SK-N-SH treated with all-trans-retinoic acid at 6 μM for 48 hours (cell line): ENCODE measurements around the gene NME7.
"Not testable (repeated sequence)": the region's sequence is repeated elsewhere in the genome, so short reads cannot be mapped to it uniquely, and the experiment has no call there.

ENCODE experiments used
- ATAC-seq: fragments of 200-7000 bp; cut with Tn5 transposase; 3 replicates; pipeline ENCODE4 v1.9.1; 2020; ENCODE audit warnings: mild to moderate bottlenecking, moderate library complexity
- ARNTL ChIP-seq: fragments of 450-650 bp; formaldehyde crosslinking; IDR thresholded peaks from 2 replicates; pipeline ENCODE4 v1.5.0; 2020; ENCODE audit warnings: low read depth, mild to moderate bottlenecking, moderate library complexity, borderline replicate concordance
- BACH2 ChIP-seq: fragments of 250-450 bp; sonication (Bioruptor Pico); IDR thresholded peaks from 2 replicates; pipeline ENCODE4 v1.9.0; 2021; ENCODE audit warnings: mild to moderate bottlenecking, borderline replicate concordance
- CSDC2 ChIP-seq: fragments of 250-450 bp; sonication (Bioruptor Pico); IDR thresholded peaks from 2 replicates; pipeline ENCODE4 v1.5.0; 2020; ENCODE audit warnings: mild to moderate bottlenecking, moderate library complexity
- CSRNP3 ChIP-seq: fragments of 250-450 bp; sonication (Bioruptor Pico); IDR thresholded peaks from 2 replicates; pipeline ENCODE4 v1.5.1; 2021; ENCODE audit warnings: mild to moderate bottlenecking, moderate library complexity
- ESRRG ChIP-seq: fragments of 250-450 bp; sonication (Bioruptor Pico); IDR thresholded peaks from 2 replicates; pipeline ENCODE4 v1.6.1; 2021; ENCODE audit warnings: mild to moderate bottlenecking
- ISL1 ChIP-seq: fragments of 250-450 bp; sonication (Bioruptor Pico); IDR thresholded peaks from 2 replicates; pipeline ENCODE4 v2.1.2; 2022; ENCODE audit warnings: mild to moderate bottlenecking, moderate library complexity
- OSR1 ChIP-seq: fragments of 250-450 bp; sonication (Bioruptor Pico); IDR thresholded peaks from 2 replicates; pipeline ENCODE4 v1.8.0; 2022; ENCODE audit warnings: moderate library complexity, mild to moderate bottlenecking, inconsistent platforms
- PATZ1 ChIP-seq: fragments of 250-450 bp; sonication (Bioruptor Pico); IDR thresholded peaks from 2 replicates; pipeline ENCODE4 v1.8.0; 2020; ENCODE audit warnings: mild to moderate bottlenecking, moderate library complexity, borderline replicate concordance
- POU6F1 ChIP-seq: fragments of 250-450 bp; sonication (Bioruptor Pico); IDR thresholded peaks from 2 replicates; pipeline ENCODE4 v1.8.0; 2021; ENCODE audit warnings: low read depth, mild to moderate bottlenecking, moderate library complexity, borderline replicate concordance
- PPARA ChIP-seq: fragments of 250-450 bp; sonication (Bioruptor Pico); IDR thresholded peaks from 2 replicates; pipeline ENCODE4 v1.5.0; 2020; ENCODE audit warnings: mild to moderate bottlenecking, borderline replicate concordance
- RARB ChIP-seq: fragments of 250-450 bp; sonication (Bioruptor Pico); IDR thresholded peaks from 2 replicates; pipeline ENCODE4 v1.8.0; 2021; ENCODE audit warnings: mild to moderate bottlenecking, moderate library complexity
- SNAI2 ChIP-seq: fragments of 250-450 bp; sonication (Bioruptor Pico); IDR thresholded peaks from 2 replicates; pipeline ENCODE4 v1.5.0; 2020; ENCODE audit warnings: mild to moderate bottlenecking, moderate library complexity
- TOX ChIP-seq: fragments of 250-450 bp; sonication (Bioruptor Pico); IDR thresholded peaks from 2 replicates; pipeline ENCODE4 v1.8.0; 2021; ENCODE audit warnings: mild to moderate bottlenecking, moderate library complexity, borderline replicate concordance
- ZC3H10 ChIP-seq: fragments of 250-450 bp; sonication (Bioruptor Pico); IDR thresholded peaks from 2 replicates; pipeline ENCODE4 v1.5.1; 2021; ENCODE audit warnings: mild to moderate bottlenecking, moderate library complexity
- ZFP3 ChIP-seq: fragments of 250-450 bp; sonication (Bioruptor Pico); IDR thresholded peaks from 2 replicates; pipeline ENCODE4 v1.5.0; 2020; ENCODE audit warnings: mild to moderate bottlenecking, moderate library complexity
- ZFP30 ChIP-seq: fragments of 450-650 bp; formaldehyde crosslinking; IDR thresholded peaks from 2 replicates; pipeline ENCODE4 v1.5.0; 2022; ENCODE audit warnings: mild to moderate bottlenecking, moderate library complexity
- ZNF565 ChIP-seq: fragments of 450-650 bp; formaldehyde crosslinking; conservative IDR thresholded peaks from 2 replicates; pipeline ENCODE4 v1.5.0; 2020; ENCODE audit warnings: low read depth, mild to moderate bottlenecking, moderate library complexity
- ZNF70 ChIP-seq: fragments of 450-650 bp; formaldehyde crosslinking; IDR thresholded peaks from 2 replicates; pipeline ENCODE4 v1.5.0; 2020; ENCODE audit warnings: mild to moderate bottlenecking, moderate library complexity
- ZNF8 ChIP-seq: fragments of 450-650 bp; formaldehyde crosslinking; IDR thresholded peaks from 2 replicates; pipeline ENCODE4 v1.5.0; 2020; ENCODE audit warnings: mild to moderate bottlenecking, moderate library complexity

NME7 gene

GRCh38 chr1:169184812-169185211 lies 182.8 kb downstream of the NME7 start:
- TF ChIP-seq ARNTL (CRISPR knock-in tag) (no peak), SNAI2 (no peak), ZC3H10 (CRISPR knock-in tag) (no peak), OSR1 (CRISPR knock-in tag) (no peak), PPARA (no peak), ZNF8 (CRISPR knock-in tag) (no peak), BACH2 (CRISPR knock-in tag) (no peak), ZNF565 (CRISPR knock-in tag) (no peak), ZFP30 (CRISPR knock-in tag) (no peak), ZNF70 (CRISPR knock-in tag) (no peak), TOX (CRISPR knock-in tag) (no peak), RARB (no peak), CSRNP3 (CRISPR knock-in tag) (no peak), ZFP3 (CRISPR knock-in tag) (no peak), CSDC2 (CRISPR knock-in tag) (no peak)
- TF ChIP-seq, all 23 proteins: peak for 0
- no peak for ATAC-seq

- TF ChIP-seq BACH2 (CRISPR knock-in tag), result no peak
- no peak for TF ChIP-seq ISL1
- no peak for TF ChIP-seq ZNF8 (CRISPR knock-in tag)
- TF ChIP-seq CSDC2 (CRISPR knock-in tag), result no peak
- no peak for TF ChIP-seq POU6F1 (CRISPR knock-in tag)
- no peak for TF ChIP-seq ARNTL (CRISPR knock-in tag)
- TF ChIP-seq ZNF565 (CRISPR knock-in tag), result no peak
- TF ChIP-seq PPARA, result no peak
- ATAC-seq, result no peak
These were observed 187.4 kb downstream of the NME7 start for GRCh38 chr1:169180174-169180573.

- ATAC-seq, result not testable (repeated sequence)
These were observed 188.2 kb downstream of the NME7 start for GRCh38 chr1:169179431-169179830.

GRCh38 chr1:169175461-169175860 lies 192.1 kb downstream of the NME7 start:
- ATAC-seq, result no peak
- TF ChIP-seq PATZ1 (CRISPR knock-in tag) (no peak), ZFP3 (CRISPR knock-in tag) (no peak), ZNF565 (CRISPR knock-in tag) (no peak), ESRRG (no peak), ISL1 (no peak), PPARA (no peak), ZNF70 (CRISPR knock-in tag) (no peak), CSDC2 (CRISPR knock-in tag) (no peak), POU6F1 (CRISPR knock-in tag) (no peak), ARNTL (CRISPR knock-in tag) (no peak), TOX (CRISPR knock-in tag) (no peak), ZFP30 (CRISPR knock-in tag) (no peak), RARB (no peak)

- peak; percentile 66 for ATAC-seq
- TF ChIP-seq TOX (CRISPR knock-in tag) (peak; percentile 74; the same call in 1 of the 2 replicates), ZFP3 (CRISPR knock-in tag) (no peak), ZC3H10 (CRISPR knock-in tag) (peak; percentile 68; the same call in 1 of the 2 replicates), ZNF70 (CRISPR knock-in tag) (no peak), ESRRG (no peak)
These were observed 204.5 kb downstream of the NME7 start for GRCh38 chr1:169163059-169163458.
